ENCODE data around the gene SHE. TPM values are rescaled to one million over a fixed set of nuclear protein-coding genes. Genes with fewer than 3 reads are reported as not detected.

Gene SHE
- total and polyA plus RNA-seq, 2 donors (not counting 3 experiments of a cell fraction or from before 2014, with no cell fraction given): 30.1 to 52.7 TPM

DNA sequence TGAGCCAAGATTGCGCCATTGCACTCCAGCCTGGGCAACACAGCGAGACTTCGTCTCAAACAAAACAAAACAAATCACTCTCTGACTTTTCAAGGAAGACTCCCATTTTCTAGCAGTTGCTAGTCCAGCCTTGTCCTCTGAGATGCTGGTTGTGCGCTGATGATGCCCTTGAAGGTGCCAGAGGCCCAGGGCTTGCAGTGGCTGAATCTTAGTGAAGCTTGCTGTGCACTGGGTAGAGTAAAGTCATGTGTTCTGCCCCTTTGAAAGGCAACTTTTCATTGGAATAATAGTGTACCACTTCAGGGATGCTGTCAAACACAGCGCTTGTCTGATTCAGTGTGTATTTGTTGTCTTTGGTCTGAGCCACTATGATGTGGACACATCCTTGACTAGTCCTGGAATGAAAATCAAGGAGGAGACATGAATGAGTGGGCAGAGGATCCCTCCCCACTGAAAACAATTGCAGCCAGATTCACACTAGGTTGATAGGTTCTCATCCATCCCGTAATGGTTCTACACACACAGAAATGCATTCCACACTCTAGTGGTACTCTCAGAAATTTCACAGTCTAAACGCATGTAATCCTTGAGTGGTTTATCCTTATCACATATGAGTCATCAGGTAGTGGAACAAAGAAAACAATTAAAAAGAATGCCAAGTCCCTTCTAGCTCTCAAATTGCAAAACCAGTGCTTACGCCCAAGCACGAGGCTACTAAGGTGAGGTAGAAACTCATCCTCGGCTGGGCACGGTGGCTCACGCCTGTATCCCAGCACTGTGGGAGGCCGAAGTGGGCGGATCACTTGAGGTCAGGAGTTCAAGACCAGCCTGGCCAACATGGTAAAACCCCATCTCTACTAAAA, 18.0 kb downstream of the SHE start:
- peak; percentile 70 for FAIRE-seq
- POLR2A ChIA-PET: interaction anchor here (1.1 to 1.7 kb wide), 5 partner anchors 9 to 62 kb away, joined by 4 to 16 read pairs (median 12); no protein-coding TSS in a partner anchor
- TF ChIP-seq JUN (IDR thresholded peaks at IDR 0.05; ENCODE audit: borderline replicate concordance, insufficient read depth, insufficient read length, low read depth) (peak; percentile 95), POLR2AphosphoS5 (IDR thresholded peaks at IDR 0.05; ENCODE audit: insufficient read depth, low read depth, low read length) (no peak), EZH2 (IDR thresholded peaks at IDR 0.05; ENCODE audit: borderline replicate concordance, low read depth, low read length, severe bottlenecking) (no peak), MYC (IDR thresholded peaks at IDR 0.05; ENCODE audit: low read depth, low read length) (peak; percentile 82), GATA2 (IDR thresholded peaks at IDR 0.05; ENCODE audit: insufficient read depth, insufficient read length, low read depth, low read length) (peak; percentile 57), FOS (IDR thresholded peaks at IDR 0.05; ENCODE audit: borderline replicate concordance, insufficient read depth, low read length) (peak; percentile 88), POLR2A (IDR thresholded peaks at IDR 0.05; ENCODE audit: low read depth, low read length) (no peak)
- TF ChIP-seq, protein P1, sequence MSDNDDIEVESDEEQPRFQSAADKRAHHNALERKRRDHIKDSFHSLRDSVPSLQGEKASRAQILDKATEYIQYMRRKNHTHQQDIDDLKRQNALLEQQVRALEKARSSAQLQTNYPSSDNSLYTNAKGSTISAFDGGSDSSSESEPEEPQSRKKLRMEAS (IDR thresholded peaks at IDR 0.05; ENCODE audit: insufficient read depth, insufficient read length): no peak
- TF ChIP-seq, protein P2, sequence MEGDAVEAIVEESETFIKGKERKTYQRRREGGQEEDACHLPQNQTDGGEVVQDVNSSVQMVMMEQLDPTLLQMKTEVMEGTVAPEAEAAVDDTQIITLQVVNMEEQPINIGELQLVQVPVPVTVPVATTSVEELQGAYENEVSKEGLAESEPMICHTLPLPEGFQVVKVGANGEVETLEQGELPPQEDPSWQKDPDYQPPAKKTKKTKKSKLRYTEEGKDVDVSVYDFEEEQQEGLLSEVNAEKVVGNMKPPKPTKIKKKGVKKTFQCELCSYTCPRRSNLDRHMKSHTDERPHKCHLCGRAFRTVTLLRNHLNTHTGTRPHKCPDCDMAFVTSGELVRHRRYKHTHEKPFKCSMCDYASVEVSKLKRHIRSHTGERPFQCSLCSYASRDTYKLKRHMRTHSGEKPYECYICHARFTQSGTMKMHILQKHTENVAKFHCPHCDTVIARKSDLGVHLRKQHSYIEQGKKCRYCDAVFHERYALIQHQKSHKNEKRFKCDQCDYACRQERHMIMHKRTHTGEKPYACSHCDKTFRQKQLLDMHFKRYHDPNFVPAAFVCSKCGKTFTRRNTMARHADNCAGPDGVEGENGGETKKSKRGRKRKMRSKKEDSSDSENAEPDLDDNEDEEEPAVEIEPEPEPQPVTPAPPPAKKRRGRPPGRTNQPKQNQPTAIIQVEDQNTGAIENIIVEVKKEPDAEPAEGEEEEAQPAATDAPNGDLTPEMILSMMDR (IDR thresholded peaks at IDR 0.05; ENCODE audit: extremely low read depth in 1 of 2, insufficient read depth in 1 of 2, low read depth in 1 of 2, low read length in 2 of 2): peak in 1 of 2 donors; percentile 5
- BruUV-seq (replicated peaks): no TSS peak
- Histone ChIP-seq H3K79me2 (ENCODE audit: control insufficient read depth, insufficient read depth, low read length) (peaks cover 7% of the 10 kb centered on the region), H2AFZ (ENCODE audit: low read depth, low read length) (no peak overlapping the region), H3K27ac (ENCODE audit: insufficient read depth, low read depth, low read length) (peak overlapping the region; percentile 85), H3K4me3 (replicated peaks in 1 of 3; ENCODE audit: insufficient read depth in 1 of 3, low read depth in 1 of 3, low read length in 3 of 3) (no peak overlapping the region), H3K9ac (replicated peaks; ENCODE audit: extremely low read depth, insufficient read depth, low read length) (peak overlapping the region; percentile 67), H3K9me3 (replicated peaks; ENCODE audit: control insufficient read depth, insufficient read depth, low read length) (no peaks in the 10 kb centered on the region), H3K4me2 (ENCODE audit: insufficient read depth, low read length) (no peak overlapping the region), H3K9me1 (replicated peaks; ENCODE audit: control insufficient read depth, extremely low read depth, insufficient read depth, low read length) (no peaks in the 10 kb centered on the region), H3K4me1 (ENCODE audit: control insufficient read depth, extremely low read depth, insufficient read depth, low read length) (peaks cover 59% of the 10 kb centered on the region), H3K27me3 (ENCODE audit: control insufficient read depth in 2 of 2, insufficient read depth in 2 of 2, low read length in 2 of 2) (no peaks in the 10 kb centered on the region), H3K36me3 (ENCODE audit: control insufficient read depth in 2 of 2, extremely low read depth in 1 of 2, insufficient read depth in 2 of 2, low read length in 2 of 2) (peaks cover 10 to 28% of the 10 kb centered on the region in 2 experiments), H4K20me1 (replicated peaks; ENCODE audit: control insufficient read depth, extremely low read depth, insufficient read depth, low read length) (no peaks in the 10 kb centered on the region)
- DNase-seq (ENCODE audit: low read depth, low spot score): peak; percentile 90
- intact Hi-C loops (cut with micrococcal nuclease) (loop anchor here (1.0 to 10.0 kb wide), 3 partner anchors 62 to 491 kb away; partner anchors contain the start of genes CKS1B and SHC1), dilution Hi-C loops (cut with MboI; ENCODE audit: extremely low pct_ligation_motif_present, low sequenced_read_pairs) (no loop called here)
- CTCF ChIA-PET: interaction anchor here (0.6 to 8.9 kb wide), 15 partner anchors 9 to 460 kb away, joined by 3 to 489 read pairs (median 4); partner anchors contain the start of genes IL6R, SHE and TDRD10
